Cardiac muscle cell (in vitro differentiated cells and primary cell): ENCODE results near the gene ESPL1. TPM values are rescaled to one million over a fixed set of nuclear protein-coding genes. Genes with fewer than 3 reads are reported as not detected.

Experiments
- DNase-seq, 2 donors: peaks; one replicate each; pipeline versions ENCODE4 v3.0.0 to v3.0.0-alpha.2; 2010 to 2017; ENCODE audit warnings: low read depth in 1 of 2, low spot score in 1 of 2
- H3K27ac ChIP-seq: fragments of 200-600 bp; sonication (generic); 2 replicates; pipeline ENCODE4 v1.5.1; 2016
- H3K27me3 ChIP-seq: fragments of 200-600 bp; sonication (generic); 2 replicates; pipeline ENCODE4 v1.6.0; 2016; ENCODE audit warnings: control low read depth
- H3K36me3 ChIP-seq: fragments of 200-600 bp; sonication (generic); 2 replicates; pipeline ENCODE4 v1.5.1; 2016; ENCODE audit warnings: control low read depth
- H3K4me1 ChIP-seq: fragments of 200-600 bp; sonication (generic); 2 replicates; pipeline ENCODE4 v1.8.1; 2017; ENCODE audit warnings: low read depth, mild to moderate bottlenecking, mixed run types
- H3K4me3 ChIP-seq: fragments of 200-600 bp; sonication (generic); 2 replicates; pipeline ENCODE4 v1.5.1; 2016; ENCODE audit warnings: mild to moderate bottlenecking
- H3K9me3 ChIP-seq: fragments of 200-600 bp; sonication (generic); 2 replicates; pipeline ENCODE4 v1.5.1; 2017; ENCODE audit warnings: low read depth, mild to moderate bottlenecking, control low read depth
- polyA plus RNA-seq: library from polyadenylated mRNA; unstranded; fragments of >200 nt; fragmentation: Nextera tagmentation; extraction: Ambion mirVana; gene quantifications from 2 replicates; pipeline ENCODE4 v1.2.1, GENCODE V29; 2016
- total RNA-seq: library from RNA; depleted of rRNA; stranded (reverse); fragments of >200 nt; gene quantifications from 2 replicates; pipeline ENCODE4 v1.2.3, GENCODE V29; 2016
- TF ChIP-seq, protein P1 (sequence below): IDR thresholded peaks from 2 replicates; pipeline ENCODE4 v1.5.1; 2012; ENCODE audit warnings: low read depth, mild to moderate bottlenecking, low read length

ESPL1 gene
- total and polyA plus RNA-seq, 2 experiments from 2014 or later, result 1.3 to 23.9 TPM

DNA sequence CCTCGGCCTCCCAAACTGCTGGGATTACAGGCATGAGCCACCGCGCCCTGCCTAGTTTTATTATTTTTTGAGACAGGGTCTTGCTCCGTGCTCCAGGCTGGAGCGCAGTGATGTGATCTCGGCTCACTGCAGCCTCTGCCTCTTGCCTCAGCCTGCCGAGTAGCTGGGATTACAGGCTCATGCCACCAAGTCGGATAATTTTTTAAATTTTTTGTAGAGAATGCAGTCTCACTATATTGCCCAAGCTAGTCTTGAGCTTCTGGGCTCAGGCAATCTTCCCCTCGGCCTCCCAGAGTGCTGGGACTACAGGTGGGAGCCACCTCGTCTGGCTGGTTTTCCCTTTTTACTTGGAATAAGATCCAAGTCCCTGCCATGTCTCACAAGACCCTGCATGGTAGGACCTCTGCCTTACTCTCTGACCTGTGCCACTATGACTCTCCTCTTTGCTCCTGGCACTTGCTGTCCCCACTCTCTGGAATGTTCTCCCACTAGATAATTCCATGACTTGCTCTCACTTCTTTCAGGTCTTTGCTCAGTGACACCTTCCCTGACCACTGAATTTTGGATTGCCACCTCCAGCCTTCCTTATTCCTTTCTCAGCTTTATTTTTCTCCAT, 28.3 kb upstream of the ESPL1 start:
- no peak for DNase-seq
- H3K27ac ChIP-seq, result no peak overlapping the region
- no peak overlapping the region for H3K4me3 ChIP-seq
- no peaks in the 10 kb centered on the region for H3K9me3 ChIP-seq
- H3K27me3 ChIP-seq, result no peaks in the 10 kb centered on the region
- no peaks in the 10 kb centered on the region for H3K36me3 ChIP-seq
- peaks cover 14% of the 10 kb centered on the region for H3K4me1 ChIP-seq
- TF ChIP-seq, protein P1, sequence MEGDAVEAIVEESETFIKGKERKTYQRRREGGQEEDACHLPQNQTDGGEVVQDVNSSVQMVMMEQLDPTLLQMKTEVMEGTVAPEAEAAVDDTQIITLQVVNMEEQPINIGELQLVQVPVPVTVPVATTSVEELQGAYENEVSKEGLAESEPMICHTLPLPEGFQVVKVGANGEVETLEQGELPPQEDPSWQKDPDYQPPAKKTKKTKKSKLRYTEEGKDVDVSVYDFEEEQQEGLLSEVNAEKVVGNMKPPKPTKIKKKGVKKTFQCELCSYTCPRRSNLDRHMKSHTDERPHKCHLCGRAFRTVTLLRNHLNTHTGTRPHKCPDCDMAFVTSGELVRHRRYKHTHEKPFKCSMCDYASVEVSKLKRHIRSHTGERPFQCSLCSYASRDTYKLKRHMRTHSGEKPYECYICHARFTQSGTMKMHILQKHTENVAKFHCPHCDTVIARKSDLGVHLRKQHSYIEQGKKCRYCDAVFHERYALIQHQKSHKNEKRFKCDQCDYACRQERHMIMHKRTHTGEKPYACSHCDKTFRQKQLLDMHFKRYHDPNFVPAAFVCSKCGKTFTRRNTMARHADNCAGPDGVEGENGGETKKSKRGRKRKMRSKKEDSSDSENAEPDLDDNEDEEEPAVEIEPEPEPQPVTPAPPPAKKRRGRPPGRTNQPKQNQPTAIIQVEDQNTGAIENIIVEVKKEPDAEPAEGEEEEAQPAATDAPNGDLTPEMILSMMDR, result no peak

DNA sequence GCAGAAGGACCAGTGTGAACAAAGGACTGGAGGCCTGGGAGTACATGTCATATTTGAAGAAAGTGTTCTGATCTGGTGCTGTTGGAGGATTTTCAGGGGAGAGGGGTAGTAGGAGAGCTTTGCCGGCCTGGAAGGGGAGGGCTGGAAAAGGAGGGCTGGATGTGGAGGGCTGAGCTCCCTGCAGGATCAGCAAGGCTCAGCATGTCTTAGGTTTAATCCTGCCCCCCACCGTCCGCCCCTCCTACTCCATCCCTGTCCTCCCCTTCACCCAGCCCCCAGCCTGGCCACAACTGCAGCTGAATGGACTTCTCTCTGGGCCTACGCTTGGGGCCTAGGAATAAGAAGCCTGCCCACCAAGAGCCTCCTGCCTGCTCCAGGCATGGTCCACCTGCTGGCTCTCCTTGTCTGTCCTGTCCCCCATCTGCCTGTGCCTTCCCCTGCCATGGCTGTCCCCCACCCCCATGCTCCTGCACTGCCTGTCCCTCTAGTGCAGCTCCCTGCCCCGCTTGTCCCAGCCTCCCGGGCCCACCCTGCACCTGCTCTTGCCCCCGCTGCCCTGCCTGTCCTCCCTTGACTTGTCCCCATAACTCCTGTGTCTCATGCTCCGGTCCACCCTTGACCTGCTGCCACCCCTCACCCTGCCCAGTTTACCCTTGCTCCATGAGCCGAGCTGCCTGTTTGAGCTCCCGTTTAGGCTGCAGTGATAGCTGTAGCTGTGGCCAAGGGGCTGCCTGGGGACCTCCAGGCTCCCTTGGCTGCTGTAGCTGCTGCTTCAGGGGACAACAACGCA, 26.3 kb upstream of the ESPL1 start:
- H3K36me3 ChIP-seq, result no peaks in the 10 kb centered on the region
- DNase-seq, result no peak
- H3K9me3 ChIP-seq, result no peaks in the 10 kb centered on the region
- H3K4me1 ChIP-seq, result peaks cover 14% of the 10 kb centered on the region
- peak overlapping the region; percentile 75 for H3K27ac ChIP-seq
- H3K27me3 ChIP-seq, result no peaks in the 10 kb centered on the region
- TF ChIP-seq, protein P1, result no peak
- no peak overlapping the region for H3K4me3 ChIP-seq

DNA sequence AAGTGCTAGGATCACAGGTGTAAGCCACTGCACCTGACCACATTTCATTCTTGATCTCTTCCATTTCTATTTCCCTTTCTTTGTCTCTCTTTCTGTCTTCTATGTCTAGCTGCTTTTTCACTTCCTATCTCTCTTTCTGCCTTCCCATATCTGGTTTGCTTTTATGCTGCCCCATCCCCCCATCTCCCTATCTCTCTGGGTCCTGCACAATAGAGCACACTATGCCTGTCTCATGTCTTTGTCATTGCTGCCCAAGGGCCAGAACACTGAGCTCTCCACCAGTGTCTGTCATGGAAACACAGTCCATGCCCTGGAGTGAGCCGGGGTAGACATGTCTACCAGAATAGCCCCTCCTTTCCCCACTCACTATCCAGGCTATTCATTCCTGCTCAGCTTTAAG, 23.8 kb upstream of the ESPL1 start:
- TF ChIP-seq, protein P1, result no peak
- H3K27ac ChIP-seq, result peak overlapping the region; percentile 59
- peak in 1 of 2 donors; percentile 69 for DNase-seq
- H3K4me1 ChIP-seq, result peaks cover 14% of the 10 kb centered on the region
- H3K4me3 ChIP-seq, result no peak overlapping the region
- H3K27me3 ChIP-seq, result no peaks in the 10 kb centered on the region
- H3K36me3 ChIP-seq, result no peaks in the 10 kb centered on the region
- no peaks in the 10 kb centered on the region for H3K9me3 ChIP-seq

DNA sequence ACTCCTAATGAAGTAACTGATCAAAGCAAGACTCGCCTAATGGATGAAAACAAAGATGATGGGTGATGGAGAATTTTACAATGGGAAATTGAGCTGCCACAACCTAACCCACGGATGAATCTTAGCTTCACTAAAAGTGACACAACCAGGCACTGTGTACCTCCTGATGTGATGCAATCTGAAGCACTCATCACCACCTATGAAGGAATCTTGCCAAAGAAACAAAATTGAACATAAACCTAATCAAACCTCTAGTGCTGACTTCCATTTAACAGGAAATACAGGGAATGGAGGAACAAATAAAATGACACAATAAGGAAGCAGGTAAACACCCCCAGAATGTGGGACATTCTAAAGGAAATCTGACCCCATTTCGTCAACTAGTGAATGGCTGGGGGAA, 22.8 kb upstream of the ESPL1 start:
- no peak for DNase-seq
- TF ChIP-seq, protein P1, result no peak
- H3K27ac ChIP-seq, result no peak overlapping the region
- no peaks in the 10 kb centered on the region for H3K27me3 ChIP-seq
- H3K4me1 ChIP-seq, result peaks cover 14% of the 10 kb centered on the region
- H3K4me3 ChIP-seq, result no peak overlapping the region
- H3K36me3 ChIP-seq, result no peaks in the 10 kb centered on the region
- no peaks in the 10 kb centered on the region for H3K9me3 ChIP-seq

DNA sequence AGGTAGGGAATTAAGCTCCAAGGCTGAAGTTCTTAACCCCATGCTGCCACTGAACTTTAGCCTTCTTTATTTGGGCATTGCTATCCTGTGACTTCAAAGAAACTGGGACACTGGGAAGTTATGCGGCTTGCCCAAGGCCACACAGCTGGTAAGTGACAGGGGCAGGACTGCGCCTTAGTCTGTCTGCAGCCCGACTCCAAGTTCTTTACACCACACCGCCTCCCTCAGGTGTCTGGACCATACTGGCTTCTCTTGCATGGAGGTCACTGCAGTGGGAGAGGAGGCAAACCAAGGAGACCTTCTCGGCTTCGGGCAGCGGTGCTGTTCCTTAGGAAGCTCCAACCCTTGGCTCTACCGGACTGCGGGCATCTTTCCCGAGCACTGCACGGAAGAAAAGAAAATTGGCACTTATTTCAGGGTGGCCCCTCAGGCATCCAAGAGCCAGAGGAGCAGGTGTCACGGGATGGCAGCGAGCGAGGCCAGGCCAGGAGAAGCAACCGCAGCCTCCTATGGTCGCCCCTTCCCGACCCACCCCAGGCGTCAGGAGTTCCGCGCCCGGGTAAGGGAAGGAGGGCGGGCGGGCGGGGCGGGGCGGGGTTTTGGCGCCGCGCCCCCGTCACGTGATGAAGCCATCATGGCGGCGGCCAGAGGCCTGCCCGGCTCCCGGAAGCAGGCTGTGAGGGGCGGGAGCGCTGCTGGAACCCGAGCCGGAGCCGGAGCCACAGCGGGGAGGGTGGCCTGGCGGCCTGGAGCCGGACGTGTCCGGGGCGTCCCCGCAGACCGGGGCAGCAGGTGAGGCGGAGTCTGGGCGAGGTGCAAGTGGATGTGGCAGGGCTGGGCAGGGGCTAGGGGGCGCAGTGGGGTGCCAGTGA, 16.4 kb upstream of the ESPL1 start:
- TF ChIP-seq, protein P1, result peak; percentile 38
- Histone ChIP-seq H3K9me3 (no peaks in the 10 kb centered on the region), H3K4me3 (peak overlapping the region; percentile 59), H3K36me3 (no peaks in the 10 kb centered on the region), H3K27me3 (no peaks in the 10 kb centered on the region), H3K4me1 (peaks cover 15% of the 10 kb centered on the region), H3K27ac (peak overlapping the region; percentile 86)
- DNase-seq, result peak; percentile 78 to 92
